Measurements from ENCODE around the gene CEP20.
"Not testable (repeated sequence)": the region's sequence is repeated elsewhere in the genome, so short reads cannot be mapped to it uniquely, and the experiment has no call there.

The CEP20 gene, protein sequence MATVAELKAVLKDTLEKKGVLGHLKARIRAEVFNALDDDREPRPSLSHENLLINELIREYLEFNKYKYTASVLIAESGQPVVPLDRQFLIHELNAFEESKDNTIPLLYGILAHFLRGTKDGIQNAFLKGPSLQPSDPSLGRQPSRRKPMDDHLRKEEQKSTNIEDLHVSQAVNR

DNA sequence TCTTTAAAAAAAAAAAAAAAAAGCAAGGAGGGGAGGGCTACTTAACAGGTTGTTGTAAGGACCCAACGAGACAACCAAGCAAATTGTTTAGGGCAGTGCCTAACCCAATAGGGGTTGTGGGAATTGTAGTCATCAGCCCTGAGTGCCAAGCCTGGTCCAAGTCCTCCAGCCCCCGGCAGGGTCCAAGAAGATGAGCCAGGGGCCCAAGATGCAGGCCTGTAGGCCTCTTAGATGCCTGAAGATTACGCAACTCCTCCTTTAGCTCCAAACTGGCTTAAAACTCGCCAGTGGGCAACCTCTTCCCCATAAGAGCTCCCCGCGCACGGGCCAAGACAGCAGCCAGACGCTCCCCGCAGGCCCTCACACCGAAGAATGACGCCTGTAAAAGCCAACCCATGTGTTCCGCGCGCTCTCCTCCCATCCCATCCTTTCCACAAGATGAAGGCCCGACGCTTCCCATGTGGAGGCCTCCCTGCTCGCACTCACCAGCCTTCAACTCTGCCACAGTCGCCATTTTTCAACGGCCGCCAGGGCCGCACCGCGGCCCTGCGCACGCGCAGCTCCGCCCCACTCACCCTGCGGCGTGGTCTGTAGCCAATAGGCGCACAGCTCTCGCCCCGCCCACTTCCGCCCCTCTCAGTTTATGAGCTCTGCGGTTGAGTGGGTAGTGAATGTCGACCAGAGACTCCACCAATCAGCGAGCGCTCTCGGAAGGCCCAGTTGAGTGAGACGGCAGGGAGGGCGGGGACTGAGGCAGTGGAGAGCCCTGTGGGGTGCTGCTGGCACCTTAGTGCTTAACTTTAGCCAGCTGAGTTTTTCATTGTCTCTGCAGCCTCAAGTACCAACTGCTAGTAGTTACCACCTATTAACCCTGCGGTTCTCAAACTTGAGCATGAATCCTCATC is at the start of gene CEP20:
TSS of gene CEP20 (minus strand) at position 532 of the 905 bp plus-strand sequence. CDS start at position 514, 18 bp downstream.
- DNase-seq (ENCODE audit: low read depth, low spot score): peak; percentile 99

DNA sequence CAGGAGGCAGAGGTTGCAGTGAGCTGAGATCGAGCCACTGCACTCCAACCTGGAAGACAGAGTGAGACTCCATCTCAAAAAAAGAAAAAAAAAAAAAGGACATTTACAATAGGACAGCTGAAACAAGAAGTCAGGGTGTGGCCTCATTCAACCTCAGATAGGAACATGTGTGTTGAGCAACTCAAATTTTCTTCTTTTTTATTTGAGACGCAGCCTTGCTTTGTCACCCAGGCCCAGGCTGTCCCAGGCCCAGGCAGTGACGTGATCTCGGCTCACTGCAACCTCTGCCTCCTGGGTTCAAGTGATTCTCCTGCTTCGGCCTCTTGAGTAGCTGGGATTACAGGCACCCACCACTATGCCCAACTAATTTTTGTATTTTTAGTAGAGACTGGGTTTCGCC is 48.4 kb upstream of the CEP20 start:
- not testable (repeated sequence) for DNase-seq (ENCODE audit: low read depth, low spot score)

DNA sequence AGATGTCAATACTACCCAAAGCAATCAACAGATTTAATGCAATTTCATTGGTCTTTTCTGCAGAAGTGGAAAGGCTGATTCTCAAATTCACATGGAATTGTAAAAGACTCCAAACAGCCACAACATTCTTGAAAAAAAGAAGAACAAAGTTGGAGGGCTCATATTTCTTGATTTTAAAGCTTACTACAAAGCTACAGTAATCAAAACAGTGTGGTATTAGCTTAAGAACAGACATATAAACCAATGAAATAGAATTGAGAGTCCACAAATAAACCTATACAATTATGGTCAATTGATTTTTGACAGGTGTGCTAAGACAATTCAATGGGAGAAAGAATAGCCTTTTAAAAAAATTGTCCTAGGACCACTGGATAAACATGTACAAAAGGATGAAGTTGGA is 46.6 kb upstream of the CEP20 start:
- DNase-seq (ENCODE audit: low read depth, low spot score): no peak

DNA sequence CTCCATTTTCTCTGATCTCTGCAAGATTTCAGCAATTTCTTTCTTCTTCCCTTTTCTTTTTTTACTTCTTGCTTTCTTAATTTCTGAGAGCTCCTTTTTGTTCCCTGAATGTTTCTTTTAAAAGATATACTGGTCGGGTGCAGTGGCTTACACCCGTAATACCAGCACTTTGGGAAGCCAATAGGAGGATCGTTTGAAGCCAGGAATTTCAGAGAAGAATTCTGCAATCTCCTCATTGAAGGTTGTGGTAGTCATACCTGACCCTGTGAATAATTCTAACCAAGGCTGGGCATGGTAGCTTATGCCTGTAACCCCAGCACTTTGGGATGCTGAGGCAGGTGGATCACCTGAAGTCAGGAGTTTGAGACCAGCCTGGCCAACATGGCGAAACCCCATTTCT is 45.4 kb upstream of the CEP20 start:
- no peak for DNase-seq (ENCODE audit: low read depth, low spot score)

DNA sequence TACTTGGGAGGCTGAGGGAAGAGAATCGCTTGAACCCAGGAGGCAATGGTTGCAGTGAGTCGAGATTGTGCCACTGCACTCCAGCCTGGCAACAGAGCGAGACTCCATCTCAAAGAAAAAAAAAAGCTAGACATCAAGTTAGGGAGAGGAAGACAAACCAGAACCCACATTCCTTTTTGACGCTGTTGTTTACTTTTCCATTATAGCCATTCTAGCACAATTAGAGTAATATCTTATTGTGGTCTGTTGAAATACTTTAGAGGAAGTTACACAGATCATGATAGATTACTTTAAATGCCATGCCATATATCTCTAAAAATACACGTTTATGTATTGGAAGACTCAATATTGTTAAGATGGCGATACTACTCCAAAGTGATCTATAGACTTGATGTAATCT is 44.5 kb upstream of the CEP20 start:
- DNase-seq (ENCODE audit: low read depth, low spot score): no peak

DNA sequence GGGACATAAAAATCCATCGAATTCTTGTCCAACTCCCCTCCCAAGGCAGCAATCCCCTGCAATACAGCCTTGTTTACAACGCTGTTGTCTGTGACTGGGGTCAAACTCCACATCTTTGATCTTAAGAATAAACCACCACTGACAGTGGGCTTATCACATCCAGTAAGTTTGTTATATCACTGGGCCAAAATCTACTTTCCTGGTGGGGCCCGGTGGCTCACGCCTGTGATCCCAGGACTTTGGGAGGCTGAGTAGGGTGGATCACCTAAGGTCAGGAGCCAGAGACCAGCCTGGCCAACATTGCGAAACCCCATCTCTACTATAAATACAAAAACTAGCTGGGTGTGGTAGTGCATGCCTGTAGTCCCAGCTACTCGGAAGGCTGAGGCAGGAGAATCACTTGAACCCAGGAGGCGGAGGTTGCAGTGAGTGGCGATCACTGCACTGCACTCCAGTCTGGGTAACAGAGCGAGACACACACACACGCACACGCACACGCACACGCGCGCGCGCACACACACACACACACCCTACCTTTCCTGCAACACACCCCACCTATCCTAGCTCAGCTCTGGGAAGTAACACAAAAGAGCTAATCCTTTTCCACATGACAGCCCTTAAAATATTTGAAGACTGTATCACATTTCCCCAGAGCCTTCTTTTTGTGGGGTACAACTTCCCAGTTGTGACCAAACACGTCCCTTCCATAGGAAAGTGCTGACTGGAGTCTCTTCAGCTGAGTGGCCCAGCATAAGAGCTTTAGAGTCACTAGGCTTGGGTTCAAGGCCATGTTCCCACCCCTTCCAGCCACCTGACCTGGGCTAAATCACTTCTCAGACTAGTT is 40.1 kb upstream of the CEP20 start:
- DNase-seq (ENCODE audit: low read depth, low spot score): no peak

DNA sequence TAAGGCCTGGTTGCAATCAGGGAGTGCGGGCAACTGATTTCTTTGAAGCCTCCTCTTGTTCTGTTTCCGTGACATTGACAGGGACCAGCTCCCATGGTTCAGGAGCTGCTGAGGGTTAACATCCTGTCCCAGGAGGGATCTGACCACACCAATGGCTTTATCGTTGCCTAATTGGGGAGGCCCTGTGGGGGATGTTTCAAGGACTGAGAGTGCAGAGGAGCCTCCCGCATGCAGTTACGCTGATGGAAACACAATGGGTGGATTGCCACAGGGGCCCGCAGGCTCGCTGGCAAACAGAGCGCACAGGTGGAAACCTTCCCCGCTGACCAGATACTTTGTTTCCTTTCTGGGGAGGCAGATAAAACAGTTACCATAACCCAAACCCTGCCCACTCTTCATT is 37.2 kb upstream of the CEP20 start:
- no peak for DNase-seq (ENCODE audit: low read depth, low spot score)

DNA sequence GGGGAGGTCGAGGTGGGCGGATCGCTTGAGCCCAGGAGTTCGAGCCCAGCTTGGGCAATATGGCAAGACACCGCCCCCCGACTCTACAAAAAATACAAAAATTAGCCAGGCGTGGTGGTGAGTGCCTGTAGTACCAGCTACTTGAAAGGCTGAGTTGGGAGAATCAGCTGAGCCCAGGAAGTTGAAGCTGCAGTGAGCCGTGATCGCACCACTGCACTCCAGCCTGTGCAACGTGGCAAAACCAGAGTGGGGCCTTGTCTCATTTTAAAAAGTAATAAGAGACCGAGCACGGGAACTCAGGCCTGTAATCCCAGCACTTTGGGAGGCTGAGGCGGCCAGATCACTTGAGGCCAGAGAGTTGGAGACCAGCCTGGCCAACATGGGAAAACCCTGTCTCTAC is 36.6 kb upstream of the CEP20 start:
- no peak for DNase-seq (ENCODE audit: low read depth, low spot score)

DNA sequence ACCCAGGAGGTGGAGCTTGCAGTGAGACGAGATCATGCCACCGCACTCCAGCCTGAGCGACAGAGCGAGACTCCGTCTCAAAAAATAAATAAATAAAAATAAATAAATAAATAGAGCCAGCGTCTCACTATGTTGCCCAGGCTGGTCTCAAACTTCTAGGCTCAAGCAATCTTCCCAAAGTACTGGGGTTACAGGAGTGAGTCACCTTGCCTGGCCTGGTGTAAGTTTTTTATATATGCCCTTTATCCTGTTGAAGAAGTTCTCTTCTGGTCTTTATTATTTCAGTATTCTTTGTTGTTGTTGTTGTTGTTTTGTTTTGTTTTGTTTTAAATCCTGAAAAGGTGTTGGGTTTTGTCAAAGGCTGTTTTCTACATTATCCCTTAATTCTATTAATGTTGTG is 30.9 kb upstream of the CEP20 start:
- DNase-seq (ENCODE audit: low read depth, low spot score): no peak

DNA sequence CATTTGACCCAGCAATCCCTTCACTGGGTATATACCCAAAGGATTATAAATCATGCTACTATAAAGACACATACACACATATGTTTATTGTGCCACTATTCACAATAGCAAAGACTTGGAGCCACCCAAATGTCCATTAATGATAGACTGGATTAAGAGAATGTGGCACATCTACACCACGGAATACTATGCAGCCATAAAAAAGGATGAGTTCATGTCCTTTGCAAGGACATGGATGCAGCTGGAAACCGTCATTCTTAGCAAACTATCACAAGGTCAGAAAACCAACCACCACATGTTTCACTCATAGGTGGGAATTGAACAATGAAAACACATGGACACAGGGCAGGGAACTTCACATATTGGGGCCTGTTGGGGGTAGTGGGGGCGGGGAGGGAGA is 29.9 kb upstream of the CEP20 start:
- not testable (repeated sequence) for DNase-seq (ENCODE audit: low read depth, low spot score)

DNA sequence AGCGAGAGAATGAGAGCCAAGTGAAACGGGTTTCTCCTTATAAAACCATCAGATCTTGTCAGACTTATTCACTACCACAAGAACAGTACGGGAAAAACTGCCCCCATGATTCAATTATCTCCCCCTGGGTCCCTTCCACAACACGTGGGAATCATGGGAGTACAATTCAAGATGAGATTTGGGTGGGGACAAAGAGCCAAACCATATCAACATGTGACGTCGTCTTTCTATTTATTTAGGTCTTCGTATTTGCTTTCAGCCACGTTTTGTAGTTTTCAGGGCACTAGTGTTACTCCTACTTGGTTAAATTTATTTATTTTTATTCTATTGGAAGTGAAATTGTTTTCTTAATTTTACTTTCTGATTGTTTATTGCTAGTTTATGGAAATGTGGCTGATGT is 27.9 kb upstream of the CEP20 start:
- DNase-seq (ENCODE audit: low read depth, low spot score): no peak

DNA sequence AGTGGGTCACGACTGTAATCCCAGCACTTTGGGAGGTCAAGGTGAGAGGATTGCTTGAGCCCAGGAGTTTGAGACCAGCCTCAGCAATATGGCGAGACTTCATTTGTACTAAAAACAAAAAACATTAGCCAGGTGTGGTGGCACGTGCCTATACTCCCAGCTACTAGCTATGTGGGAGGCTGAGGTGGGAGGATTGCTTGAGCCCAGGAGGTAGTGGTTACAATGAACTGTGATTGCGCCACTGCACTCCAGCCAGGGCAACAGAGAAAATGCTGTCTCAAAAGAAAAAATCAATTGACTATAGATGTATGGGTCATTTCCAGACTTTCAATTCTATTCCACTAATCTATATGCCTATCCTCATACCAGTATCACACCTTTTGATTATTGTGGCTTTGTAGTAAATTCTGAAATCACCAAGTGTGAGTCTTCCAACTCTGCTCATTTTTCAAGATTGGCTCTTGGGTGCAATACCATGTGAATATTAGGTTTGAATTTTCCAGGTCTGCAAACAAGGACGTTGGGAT is 27.2 kb upstream of the CEP20 start:
- no peak for DNase-seq (ENCODE audit: low read depth, low spot score)

DNA sequence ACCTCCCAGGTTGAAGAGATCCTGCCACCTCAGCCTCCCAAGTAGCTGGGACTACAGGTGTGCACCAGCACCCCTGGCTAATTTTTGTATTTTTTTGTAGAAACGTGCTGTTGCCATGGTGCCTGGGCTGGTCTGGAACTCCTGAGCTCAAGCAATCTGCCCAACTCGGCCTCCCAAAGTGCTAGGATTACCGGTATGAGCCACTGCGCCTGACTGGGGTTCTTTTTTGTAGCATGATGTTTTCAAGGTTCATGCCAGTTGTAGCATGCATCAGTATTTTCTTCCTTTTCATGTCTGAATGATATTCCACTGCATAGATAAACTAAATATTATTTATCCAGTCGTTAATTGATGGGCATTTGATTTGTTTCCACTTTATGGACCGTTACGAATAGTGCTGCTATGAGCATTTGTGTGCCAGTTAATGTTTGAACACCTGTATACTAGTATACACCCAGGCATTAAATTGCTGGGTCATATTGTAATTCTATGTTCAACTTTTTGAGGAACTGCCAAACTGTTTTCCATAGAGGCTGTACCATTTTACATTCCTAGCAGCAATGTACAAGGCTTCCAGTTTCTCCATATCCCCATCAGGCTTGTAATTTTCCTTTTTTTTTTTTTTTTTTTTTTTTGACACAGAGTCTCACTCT is 24.8 kb upstream of the CEP20 start:
- no peak for DNase-seq (ENCODE audit: low read depth, low spot score)

DNA sequence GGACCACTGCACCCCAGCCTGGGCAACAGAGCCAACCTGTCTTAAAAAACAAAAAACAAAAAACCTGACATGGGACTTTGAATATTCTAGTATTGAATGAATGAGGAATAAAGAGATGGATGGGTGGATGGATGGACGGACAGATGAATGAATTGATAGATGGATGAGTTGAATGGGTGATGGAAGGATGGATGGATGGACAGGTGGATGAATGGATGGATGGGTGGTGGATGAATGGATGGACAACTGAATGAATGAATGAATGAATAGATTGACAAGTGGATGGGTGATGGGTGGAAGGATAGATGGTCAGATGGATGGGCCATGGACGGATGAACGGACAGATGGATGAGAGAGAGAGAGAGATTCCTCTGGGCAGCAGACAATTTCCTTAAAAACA is 22.8 kb upstream of the CEP20 start:
- no peak for DNase-seq (ENCODE audit: low read depth, low spot score)

DNA sequence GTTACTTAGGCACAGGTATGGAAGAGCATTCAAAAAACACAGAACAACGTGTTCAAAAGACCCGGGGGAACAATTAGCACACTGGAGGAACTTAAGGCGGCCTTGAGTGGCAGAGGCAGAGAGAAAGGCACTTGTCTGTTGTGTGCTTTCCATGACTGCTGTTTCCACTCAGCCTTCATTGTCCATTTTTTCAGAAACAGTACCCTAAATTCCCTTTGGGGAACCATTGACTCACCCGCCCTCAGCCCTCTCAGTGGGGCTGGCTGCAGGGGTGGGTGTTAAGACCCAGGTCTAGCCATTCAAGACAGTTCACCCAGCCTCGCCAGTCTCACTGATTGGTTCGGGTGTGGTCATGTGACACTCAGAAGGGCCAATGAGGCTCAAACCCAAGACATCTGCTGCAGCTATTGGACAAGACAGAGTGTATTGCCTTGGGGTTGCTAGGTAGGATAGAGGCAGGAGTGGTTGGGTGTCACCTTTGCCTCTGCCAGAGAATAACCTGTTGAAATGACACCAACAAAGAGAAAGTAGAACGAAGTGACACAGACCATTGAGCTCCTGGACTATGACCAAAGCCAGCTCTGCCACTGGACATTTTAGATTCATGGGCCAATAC is 19.6 kb upstream of the CEP20 start:
- DNase-seq (ENCODE audit: low read depth, low spot score): peak; percentile 4

DNA sequence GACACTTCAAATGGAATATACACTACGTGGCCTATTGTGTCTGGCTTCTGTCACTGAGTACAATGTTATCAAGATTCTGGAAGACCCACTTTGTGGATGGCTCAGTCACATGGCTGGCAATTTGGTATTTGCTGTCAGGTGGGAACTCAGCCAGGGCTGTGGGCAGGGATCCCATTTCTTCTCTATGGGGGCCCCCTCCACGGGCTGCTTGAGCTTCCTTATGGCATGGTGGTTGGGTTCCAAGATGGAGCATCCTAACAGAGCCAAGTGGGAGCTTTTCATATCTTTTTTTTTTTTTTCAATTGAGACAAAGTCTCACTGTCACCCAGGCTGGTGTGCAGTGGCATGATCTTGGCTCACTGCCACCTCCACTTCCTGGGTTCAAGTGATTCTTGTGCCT is 18.0 kb upstream of the CEP20 start:
- DNase-seq (ENCODE audit: low read depth, low spot score): no peak

DNA sequence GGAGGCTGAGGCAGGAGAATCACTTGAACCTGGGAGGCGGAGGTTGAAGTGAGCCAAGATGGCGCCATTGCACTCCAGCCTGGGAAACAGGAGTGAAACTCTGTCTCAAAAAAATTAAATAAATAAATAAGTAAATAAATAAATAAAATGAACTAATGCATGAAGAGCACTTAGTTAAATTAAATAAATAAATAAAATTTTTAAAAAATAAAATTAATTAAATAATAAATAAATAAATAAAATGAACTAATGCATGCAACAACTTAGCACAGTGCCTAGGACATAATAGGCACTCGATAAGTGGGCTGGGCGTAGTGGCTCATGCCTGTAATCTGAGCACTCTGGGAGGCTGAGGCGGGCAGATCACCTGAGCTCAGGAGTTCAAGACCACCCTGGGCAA is 15.6 kb upstream of the CEP20 start:
- DNase-seq (ENCODE audit: low read depth, low spot score): no peak

DNA sequence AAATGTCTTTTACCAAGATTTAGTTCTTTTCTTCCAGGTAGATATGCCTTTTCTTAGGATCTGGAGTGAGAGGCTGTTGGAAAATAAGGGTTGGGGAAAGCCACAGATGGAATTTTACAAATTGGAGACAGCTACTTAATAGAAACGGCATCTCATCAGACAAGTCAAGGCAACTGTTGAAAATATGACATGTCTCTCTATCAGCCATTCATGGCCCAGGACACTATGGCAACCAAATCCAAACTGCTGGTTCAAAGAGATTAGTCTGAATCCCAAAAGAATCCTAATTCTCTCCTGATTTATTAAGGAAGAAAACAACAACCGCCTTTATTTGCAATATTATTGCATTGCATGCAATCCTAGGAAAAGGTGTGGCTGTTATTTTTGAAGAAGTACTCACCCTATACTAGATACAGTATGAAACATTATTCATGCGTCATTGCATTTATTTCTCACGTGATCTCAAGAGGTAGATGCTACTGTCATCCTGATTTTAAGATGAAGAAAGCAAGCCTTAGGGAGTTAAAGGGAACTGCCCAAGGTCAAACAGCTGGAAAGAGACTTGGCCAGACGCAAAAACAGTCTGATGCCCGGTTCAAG is 12.6 kb upstream of the CEP20 start:
- DNase-seq (ENCODE audit: low read depth, low spot score): no peak

DNA sequence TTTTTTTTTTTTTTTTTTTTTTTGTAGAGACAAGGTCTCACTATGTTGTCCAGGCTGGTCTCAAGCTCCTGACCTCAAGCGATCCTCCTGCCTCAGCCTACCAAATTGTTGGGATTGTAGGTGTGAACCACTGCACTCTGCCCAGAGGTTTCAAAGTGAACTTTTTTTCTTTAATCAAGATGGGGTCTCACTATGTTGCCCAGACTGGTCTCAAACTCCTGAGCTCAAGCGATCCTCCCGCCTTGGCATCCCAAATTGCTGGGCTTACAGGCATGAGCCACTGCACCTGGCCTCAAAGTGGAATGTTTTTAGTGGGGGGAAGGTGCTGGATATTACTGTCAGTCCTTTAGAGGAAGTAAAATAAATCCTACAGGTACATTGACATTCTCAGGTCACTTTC is 12.0 kb upstream of the CEP20 start:
- no peak for DNase-seq (ENCODE audit: low read depth, low spot score)

DNA sequence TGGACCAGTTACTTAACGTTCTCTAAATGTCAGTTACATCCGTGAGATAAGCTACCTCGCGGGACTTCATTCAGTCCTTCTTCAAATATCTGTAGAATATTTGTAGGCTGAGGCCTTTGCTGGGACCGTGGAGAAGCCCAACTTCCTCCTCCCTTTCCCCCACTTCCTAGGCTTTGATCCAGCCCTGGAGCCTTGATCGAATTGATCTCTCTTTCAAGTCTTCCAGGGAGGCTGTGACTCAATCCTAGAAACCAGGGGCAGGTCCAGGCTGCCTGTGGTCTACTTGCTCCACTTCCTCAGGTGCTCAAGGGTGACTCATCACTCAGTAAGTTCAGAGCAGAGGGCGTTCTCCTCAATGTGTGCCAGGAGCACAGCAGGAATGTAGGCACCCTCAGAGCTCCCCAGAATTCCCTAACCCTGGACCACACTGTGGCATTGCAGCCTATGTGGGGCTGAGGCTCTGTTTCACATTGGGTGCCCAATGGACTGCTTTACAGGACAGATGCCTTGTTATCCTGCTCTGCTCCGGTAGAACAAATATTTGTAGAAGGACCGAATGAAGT is 11.2 kb upstream of the CEP20 start:
- no peak for DNase-seq (ENCODE audit: low read depth, low spot score)

All from activated CD4-positive, CD25-positive, alpha-beta regulatory T cell treated with anti-CD3 and anti-CD28 coated beads, Interleukin-2, amount 50 U/mL, for 16 hours (primary cell).